Body of pancreas (tissue), 4 donors: ENCODE measurements around the gene KMT2C.

ENCODE experiments used
- CTCF ChIP-seq, 7 experiments: fragments of 450-650 bp in 4 of 7; fragments of 200-600 bp in 3 of 7; sonication (generic) in 3 of 7; IDR thresholded peaks; one replicate each; pipeline ENCODE4 v1.5.1; 2016 to 2019; ENCODE audit warnings: antibody characterized with exemption in 7 of 7
- POLR2A ChIP-seq, 3 donors: fragments of 450-650 bp; IDR thresholded peaks; one replicate each; pipeline ENCODE4 v1.6.1; 2016; ENCODE audit warnings: antibody characterized with exemption in 3 of 3, mild to moderate bottlenecking in 2 of 3

- TF ChIP-seq CTCF (IDR thresholded peaks at IDR 0.05) (no peak), POLR2A (IDR thresholded peaks at IDR 0.05) (no peak)
Observed at GRCh38 chr7:152180587-152180986, 255.2 kb downstream of the KMT2C start.
